Mesothelial cell of epicardium (in vitro differentiated cells): ENCODE data around the gene FASLG. TPM values are rescaled to one million over a fixed set of nuclear protein-coding genes. Genes with fewer than 3 reads are reported as not detected.

Source experiments
- DNase-seq, 2 experiments: peaks; one replicate each; pipeline ENCODE4 v3.0.0; 2021; ENCODE audit warnings: low spot score in 2 of 2; ENCODE audit not compliant: unreplicated experiment in 2 of 2
- H3K27ac Mint-ChIP-seq: 2 replicates; pipeline ENCODE4 v1.8.0; 2021; ENCODE audit warnings: mixed read lengths
- H3K27me3 Mint-ChIP-seq: 2 replicates; pipeline ENCODE4 v1.8.0; 2021; ENCODE audit warnings: low read depth, mixed read lengths
- H3K36me3 Mint-ChIP-seq: 2 replicates; pipeline ENCODE4 v1.8.0; 2021; ENCODE audit warnings: mixed read lengths
- H3K4me1 Mint-ChIP-seq: 2 replicates; pipeline ENCODE4 v1.8.0; 2021; ENCODE audit warnings: mixed read lengths
- H3K4me3 Mint-ChIP-seq: 2 replicates; pipeline ENCODE4 v1.8.0; 2021; ENCODE audit warnings: mild to moderate bottlenecking, moderate library complexity, mixed read lengths
- H3K9me3 Mint-ChIP-seq: 2 replicates; pipeline ENCODE4 v1.8.0; 2021; ENCODE audit warnings: mixed read lengths
- CTCF ChIP-seq: fragments of 200-600 bp; sonication (generic); IDR thresholded peaks from one replicate; pipeline ENCODE4 v1.5.0; 2021; ENCODE audit warnings: antibody characterized with exemption; ENCODE audit not compliant: unreplicated experiment
- total RNA-seq: library from RNA; stranded (reverse); gene quantifications from 3 replicates; pipeline ENCODE4 v1.2.1, GENCODE V29; 2021

Gene FASLG
- total RNA-seq, 1 donor from 2014 or later: not detected

GRCh38 chr1:172638249-172638648 is 20.7 kb upstream of the FASLG start:
- Mint-ChIP-seq H3K36me3 (peaks cover 2% of the 10 kb centered on the region), H3K27me3 (no peaks in the 10 kb centered on the region), H3K4me1 (peaks cover 6% of the 10 kb centered on the region), H3K9me3 (peaks cover 9% of the 10 kb centered on the region), H3K4me3 (no peak overlapping the region), H3K27ac (no peak overlapping the region)
- no peak for DNase-seq
- no peak for TF ChIP-seq CTCF

GRCh38 chr1:172638885-172639831 is 19.7 kb upstream of the FASLG start:
- Mint-ChIP-seq H3K4me3 (no peak overlapping the region), H3K36me3 (peaks cover 2% of the 10 kb centered on the region), H3K27me3 (no peaks in the 10 kb centered on the region), H3K27ac (peak overlapping the region; percentile 11), H3K9me3 (peaks cover 9% of the 10 kb centered on the region), H3K4me1 (peaks cover 6% of the 10 kb centered on the region)
- DNase-seq: no peak
- TF ChIP-seq CTCF: no peak

- no peak for TF ChIP-seq CTCF
- H3K9me3 Mint-ChIP-seq: peaks cover 9% of the 10 kb centered on the region
- H3K27ac Mint-ChIP-seq: no peak overlapping the region
- no peak for DNase-seq
- H3K4me1 Mint-ChIP-seq: peaks cover 6% of the 10 kb centered on the region
- H3K36me3 Mint-ChIP-seq: peaks cover 2% of the 10 kb centered on the region
- no peak overlapping the region for H3K4me3 Mint-ChIP-seq
- H3K27me3 Mint-ChIP-seq: no peaks in the 10 kb centered on the region
These were observed 18.8 kb upstream of the FASLG start for GRCh38 chr1:172640111-172640510.

- peaks cover 9% of the 10 kb centered on the region for H3K9me3 Mint-ChIP-seq
- H3K27me3 Mint-ChIP-seq: no peaks in the 10 kb centered on the region
- H3K27ac Mint-ChIP-seq: no peak overlapping the region
- H3K36me3 Mint-ChIP-seq: peaks cover 2% of the 10 kb centered on the region
- TF ChIP-seq CTCF: no peak
- H3K4me3 Mint-ChIP-seq: no peak overlapping the region
- no peak for DNase-seq
- peaks cover 6% of the 10 kb centered on the region for H3K4me1 Mint-ChIP-seq
These were observed 17.4 kb upstream of the FASLG start for GRCh38 chr1:172641492-172641891.

GRCh38 chr1:172642970-172643369 is 15.9 kb upstream of the FASLG start:
- Mint-ChIP-seq H3K27me3 (no peaks in the 10 kb centered on the region), H3K27ac (no peak overlapping the region), H3K4me1 (peaks cover 6% of the 10 kb centered on the region), H3K9me3 (no peaks in the 10 kb centered on the region), H3K4me3 (no peak overlapping the region), H3K36me3 (no peaks in the 10 kb centered on the region)
- no peak for DNase-seq
- TF ChIP-seq CTCF: no peak
